Endothelial cell of umbilical vein (primary cell): ENCODE measurements around the gene PGGT1B. TPM values are rescaled to one million over a fixed set of nuclear protein-coding genes. Genes with fewer than 3 reads are reported as not detected.

Experiments used
- BruUV-seq: library from RNA; stranded (reverse); fragments of 400-500 nt; replicated peaks from 2 replicates; lab custom pipeline; 2021; lab: Mats Ljungman, UMichigan
- CTCF ChIA-PET: fragments of 300-600, 350-600 bp; sonication (Branson Sonifier 250); formaldehyde crosslinking; loops from one replicate; lab custom pipeline; 2021; ENCODE audit warnings: antibody characterized with exemption, inconsistent platforms; lab: Charles Lee
- POLR2A ChIA-PET: fragments of 300-600, 350-600 bp; sonication (Branson Sonifier 250); formaldehyde crosslinking; loops from one replicate; lab custom pipeline; 2021; ENCODE audit warnings: antibody characterized with exemption, inconsistent platforms; lab: Charles Lee
- DNase-seq: peaks from one replicate; pipeline ENCODE4 v3.0.0-alpha.2; 2011; ENCODE audit warnings: low read depth, low spot score
- FAIRE-seq: peaks from 2 replicates; lab custom pipeline; 2011; peaks lifted over from hg19 to GRCh38; lab: Jason Lieb, UNC
- H2AFZ ChIP-seq: 2 replicates; pipeline ENCODE4 v1.6.0; 2012; ENCODE audit warnings: low read depth, low read length, control low read depth, inconsistent platforms
- H3K27ac ChIP-seq: 2 replicates; pipeline ENCODE4 v1.5.1; 2011; ENCODE audit warnings: low read depth, mild to moderate bottlenecking, control low read depth, low read length, moderate library complexity; ENCODE audit not compliant: insufficient read depth
- H3K27me3 ChIP-seq, 2 experiments: 2 replicates each; pipeline versions ENCODE4 v1.6.0 to v1.6.1; 2011; ENCODE audit warnings: low read length in 2 of 2, mixed read lengths in 1 of 2; ENCODE audit not compliant: control insufficient read depth in 2 of 2, insufficient read depth in 2 of 2
- H3K36me3 ChIP-seq, 2 experiments: 2 replicates in 1 of 2; 3 replicates in 1 of 2; pipeline ENCODE4 v1.5.1; 2011; ENCODE audit warnings: low read length in 2 of 2, mild to moderate bottlenecking in 1 of 2, moderate library complexity in 1 of 2; ENCODE audit not compliant: control insufficient read depth in 2 of 2, insufficient read depth in 2 of 2; ENCODE audit errors: extremely low read depth in 1 of 2
- H3K4me1 ChIP-seq: 3 replicates; pipeline ENCODE4 v1.5.1; 2011; ENCODE audit warnings: mild to moderate bottlenecking, low read length; ENCODE audit not compliant: control insufficient read depth, insufficient read depth; ENCODE audit errors: extremely low read depth
- H3K4me2 ChIP-seq: 2 replicates; pipeline ENCODE4 v1.6.1; 2011; ENCODE audit warnings: low read length, control low read depth, mixed read lengths; ENCODE audit not compliant: insufficient read depth
- H3K4me3 ChIP-seq, 3 experiments: fragments of 200-600 bp in 1 of 3; sonication (generic), shearing (Covaris generic) in 1 of 3; replicated peaks in 1 of 3; 2 replicates each; pipeline ENCODE4 v1.5.1; 2011 to 2016; ENCODE audit warnings: control low read depth in 3 of 3, low read length in 3 of 3, mild to moderate bottlenecking in 2 of 3, inconsistent platforms in 1 of 3, low read depth in 1 of 3, moderate library complexity in 1 of 3; ENCODE audit not compliant: insufficient read depth in 1 of 3
- H3K79me2 ChIP-seq: 2 replicates; pipeline ENCODE4 v1.6.0; 2012; ENCODE audit warnings: low read length, inconsistent platforms; ENCODE audit not compliant: control insufficient read depth, insufficient read depth
- H3K9ac ChIP-seq: replicated peaks from 2 replicates; pipeline ENCODE3; 2011; ENCODE audit warnings: low read length, control low read depth; ENCODE audit not compliant: insufficient read depth; ENCODE audit errors: extremely low read depth
- H3K9me1 ChIP-seq: replicated peaks from 3 replicates; pipeline ENCODE4 v1.6.0; 2011; ENCODE audit warnings: mild to moderate bottlenecking, low read length; ENCODE audit not compliant: control insufficient read depth, insufficient read depth; ENCODE audit errors: extremely low read depth
- H3K9me3 ChIP-seq: replicated peaks from 2 replicates; pipeline ENCODE4 v1.5.1; 2012; ENCODE audit warnings: low read length, inconsistent platforms; ENCODE audit not compliant: control insufficient read depth, insufficient read depth
- H4K20me1 ChIP-seq: replicated peaks from 2 replicates; pipeline ENCODE3; 2011; ENCODE audit warnings: mild to moderate bottlenecking, low read length; ENCODE audit not compliant: control insufficient read depth, insufficient read depth; ENCODE audit errors: extremely low read depth
- EZH2 ChIP-seq: IDR thresholded peaks from 2 replicates; pipeline ENCODE4 v1.6.1; 2012; ENCODE audit warnings: borderline replicate concordance, low read depth, mild to moderate bottlenecking, moderate library complexity, low read length, inconsistent platforms; ENCODE audit not compliant: severe bottlenecking
- FOS ChIP-seq: IDR thresholded peaks from 2 replicates; pipeline ENCODE4 v1.6.1; 2011; ENCODE audit warnings: mild to moderate bottlenecking, low read length, moderate library complexity, borderline replicate concordance; ENCODE audit not compliant: insufficient read depth
- GATA2 ChIP-seq: IDR thresholded peaks from 2 replicates; pipeline ENCODE4 v1.7.0; 2011; ENCODE audit warnings: low read depth, mild to moderate bottlenecking, moderate library complexity, mixed read lengths, low read length; ENCODE audit not compliant: insufficient read length, insufficient read depth
- JUN ChIP-seq: IDR thresholded peaks from 2 replicates; pipeline ENCODE4 v1.6.1; 2011; ENCODE audit warnings: borderline replicate concordance, low read depth; ENCODE audit not compliant: insufficient read length, insufficient read depth
- MYC ChIP-seq: IDR thresholded peaks from one replicate; pipeline ENCODE4 v1.6.1; 2011; ENCODE audit warnings: mild to moderate bottlenecking, low read depth, low read length
- POLR2A ChIP-seq: IDR thresholded peaks from 2 replicates; pipeline ENCODE4 v1.6.1; 2012; ENCODE audit warnings: low read depth, mild to moderate bottlenecking, control low read depth, low read length
- POLR2AphosphoS5 ChIP-seq: IDR thresholded peaks from 2 replicates; pipeline ENCODE4 v1.6.1; 2012; ENCODE audit warnings: low read depth, mild to moderate bottlenecking, control low read depth, low read length, moderate library complexity; ENCODE audit not compliant: insufficient read depth
- dilution Hi-C: fragments of 300-500 bp; cut with MboI; formaldehyde crosslinking; loops from one replicate; pipeline ENCODE4 v1.15.0; 2019; ENCODE audit warnings: low sequenced_read_pairs; ENCODE audit not compliant: extremely low pct_ligation_motif_present
- intact Hi-C: fragments of 100-400 bp; cut with micrococcal nuclease; formaldehyde crosslinking; loops from one replicate; pipeline ENCODE4 v1.10.0; 2022
- polyA plus RNA-seq, 4 experiments: library from polyadenylated mRNA; depleted of rRNA in 3 of 4; stranded (reverse) in 3 of 4; unstranded in 1 of 4; fragments of >200 nt; gene quantifications; 2 replicates each; pipeline versions ENCODE4 v1.2.1 to v1.2.3, GENCODE V29; 2011 to 2012; ENCODE audit warnings: missing spikeins in 1 of 4
- total RNA-seq: library from RNA; stranded (reverse); gene quantifications from 2 replicates; pipeline ENCODE4 v1.2.3, GENCODE V29; 2021
- TF ChIP-seq, protein P1 (sequence below), 2 donors: IDR thresholded peaks; 1 replicate in 1 of 2; 2 replicates in 1 of 2; pipeline ENCODE4 v1.5.1; 2011; ENCODE audit warnings: low read length in 2 of 2, mild to moderate bottlenecking in 2 of 2, moderate library complexity in 2 of 2, control low read depth in 1 of 2, inconsistent platforms in 1 of 2, low read depth in 1 of 2; ENCODE audit not compliant: insufficient read depth in 1 of 2; ENCODE audit errors: extremely low read depth in 1 of 2
- TF ChIP-seq, protein P2 (sequence below): IDR thresholded peaks from 2 replicates; pipeline ENCODE4 v1.6.1; 2011; ENCODE audit not compliant: insufficient read depth, insufficient read length

The PGGT1B gene
- total and polyA plus RNA-seq, 2 donors (not counting 3 experiments of a cell fraction or from before 2014, with no cell fraction given): 2.6 to 42.3 TPM

DNA sequence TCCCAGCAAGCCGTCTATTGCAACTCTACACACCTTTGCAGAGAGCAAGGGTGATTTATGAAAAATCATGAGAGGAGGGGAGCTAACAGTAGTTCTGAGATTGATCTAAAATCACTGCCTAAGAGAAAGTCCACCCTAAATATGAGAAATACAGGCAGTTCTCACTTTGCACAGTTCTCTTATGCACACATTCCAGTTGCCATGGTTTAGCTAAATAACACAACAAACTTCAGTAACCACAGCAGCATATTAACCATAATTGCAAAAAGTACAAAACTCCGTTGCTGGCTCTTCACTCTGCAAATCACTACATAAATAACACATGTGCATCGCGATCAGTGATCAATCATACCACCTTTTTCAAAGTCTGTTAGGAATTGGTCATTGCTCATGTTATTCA lies 31.1 kb downstream of the PGGT1B start:
- FAIRE-seq (no peak), DNase-seq (no peak)
- H3K4me3 ChIP-seq: no peak overlapping the region
- POLR2A ChIA-PET: no interaction called here
- no peak overlapping the region for H3K4me2 ChIP-seq
- no peaks in the 10 kb centered on the region for H3K4me1 ChIP-seq
- no peak for TF ChIP-seq MYC
- no peak for TF ChIP-seq GATA2
- no peak for TF ChIP-seq POLR2AphosphoS5
- TF ChIP-seq, protein P1, sequence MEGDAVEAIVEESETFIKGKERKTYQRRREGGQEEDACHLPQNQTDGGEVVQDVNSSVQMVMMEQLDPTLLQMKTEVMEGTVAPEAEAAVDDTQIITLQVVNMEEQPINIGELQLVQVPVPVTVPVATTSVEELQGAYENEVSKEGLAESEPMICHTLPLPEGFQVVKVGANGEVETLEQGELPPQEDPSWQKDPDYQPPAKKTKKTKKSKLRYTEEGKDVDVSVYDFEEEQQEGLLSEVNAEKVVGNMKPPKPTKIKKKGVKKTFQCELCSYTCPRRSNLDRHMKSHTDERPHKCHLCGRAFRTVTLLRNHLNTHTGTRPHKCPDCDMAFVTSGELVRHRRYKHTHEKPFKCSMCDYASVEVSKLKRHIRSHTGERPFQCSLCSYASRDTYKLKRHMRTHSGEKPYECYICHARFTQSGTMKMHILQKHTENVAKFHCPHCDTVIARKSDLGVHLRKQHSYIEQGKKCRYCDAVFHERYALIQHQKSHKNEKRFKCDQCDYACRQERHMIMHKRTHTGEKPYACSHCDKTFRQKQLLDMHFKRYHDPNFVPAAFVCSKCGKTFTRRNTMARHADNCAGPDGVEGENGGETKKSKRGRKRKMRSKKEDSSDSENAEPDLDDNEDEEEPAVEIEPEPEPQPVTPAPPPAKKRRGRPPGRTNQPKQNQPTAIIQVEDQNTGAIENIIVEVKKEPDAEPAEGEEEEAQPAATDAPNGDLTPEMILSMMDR (IDR thresholded peaks at IDR 0.05; ENCODE audit: extremely low read depth in 1 of 2, insufficient read depth in 1 of 2, low read depth in 1 of 2, low read length in 2 of 2): no peak
- TF ChIP-seq JUN: no peak
- TF ChIP-seq POLR2A: no peak
- no peak for TF ChIP-seq FOS
- no peak for TF ChIP-seq EZH2
- TF ChIP-seq, protein P2, sequence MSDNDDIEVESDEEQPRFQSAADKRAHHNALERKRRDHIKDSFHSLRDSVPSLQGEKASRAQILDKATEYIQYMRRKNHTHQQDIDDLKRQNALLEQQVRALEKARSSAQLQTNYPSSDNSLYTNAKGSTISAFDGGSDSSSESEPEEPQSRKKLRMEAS: no peak
- H3K79me2 ChIP-seq: peaks cover 4% of the 10 kb centered on the region
- peaks cover 3 to 5% of the 10 kb centered on the region in 2 experiments for H3K36me3 ChIP-seq
- H3K9me3 ChIP-seq: no peaks in the 10 kb centered on the region
- dilution Hi-C loops: no loop called here
- CTCF ChIA-PET: no interaction called here
- H4K20me1 ChIP-seq: no peaks in the 10 kb centered on the region
- no peak overlapping the region for H3K27ac ChIP-seq
- no peak overlapping the region for H3K9ac ChIP-seq
- intact Hi-C loops: no loop called here
- no peak overlapping the region for H2AFZ ChIP-seq
- no peaks in the 10 kb centered on the region for H3K27me3 ChIP-seq
- no peaks in the 10 kb centered on the region for H3K9me1 ChIP-seq
- BruUV-seq: no TSS peak
